HG03060 (cell line): ENCODE measurements around the gene INAFM2.

Experiments
- ATAC-seq: cut with Tn5 transposase; IDR thresholded peaks from one replicate; pipeline ENCODE4 v1.9.1; 2021; ENCODE audit warnings: low read depth, moderate number of reproducible peaks; ENCODE audit not compliant: unreplicated experiment

The INAFM2 gene

GRCh38 chr15:40340038-40340739, 16.7 kb downstream of the INAFM2 start:
- no peak for ATAC-seq

- ATAC-seq, result no peak
These were observed 17.4 kb downstream of the INAFM2 start, which contains the start of gene CCDC9B for GRCh38 chr15:40340740-40341400. Gene CCDC9B (minus strand): TSS chr15:40340939. CDS start chr15:40340819, 120 bp downstream.

GRCh38 chr15:40342416-40343320, 19.2 kb downstream of the INAFM2 start:
- ATAC-seq, result no peak

GRCh38 chr15:40343512-40343911, 20.0 kb downstream of the INAFM2 start:
- no peak for ATAC-seq

GRCh38 chr15:40344217-40344616, 20.7 kb downstream of the INAFM2 start:
- no peak for ATAC-seq

GRCh38 chr15:40344631-40345120, 21.2 kb downstream of the INAFM2 start:
- no peak for ATAC-seq

GRCh38 chr15:40345225-40345866, 21.9 kb downstream of the INAFM2 start:
- no peak for ATAC-seq

- no peak for ATAC-seq
These were observed 22.5 kb downstream of the INAFM2 start for GRCh38 chr15:40345867-40346578.

- ATAC-seq, result no peak
These were observed 23.4 kb downstream of the INAFM2 start for GRCh38 chr15:40346579-40347558.

GRCh38 chr15:40347559-40348473, 24.3 kb downstream of the INAFM2 start:
- no peak for ATAC-seq

- ATAC-seq, result no peak
These were observed 25.0 kb downstream of the INAFM2 start for GRCh38 chr15:40348474-40348870.

- ATAC-seq, result no peak
These were observed 25.7 kb downstream of the INAFM2 start for GRCh38 chr15:40349163-40349562.

- no peak for ATAC-seq
These were observed 28.9 kb downstream of the INAFM2 start for GRCh38 chr15:40352281-40352901.

GRCh38 chr15:40353697-40354096, 30.2 kb downstream of the INAFM2 start:
- no peak for ATAC-seq

GRCh38 chr15:40354408-40355171, 31.1 kb downstream of the INAFM2 start:
- ATAC-seq, result no peak

GRCh38 chr15:40355976-40356585, 32.6 kb downstream of the INAFM2 start:
- no peak for ATAC-seq
